Astrocyte of the spinal cord (primary cell): Measurements from ENCODE around the gene EPHA2.
"Not testable (repeated sequence)": the region's sequence is repeated elsewhere in the genome, so short reads cannot be mapped to it uniquely, and the experiment has no call there.

Source experiments
- DNase-seq: peaks from one replicate; pipeline ENCODE4 v3.0.0; 2011; ENCODE audit warnings: low read depth, low spot score
- H3K4me3 ChIP-seq: 2 replicates; pipeline ENCODE4 v1.5.1; 2011; ENCODE audit warnings: low read depth, mild to moderate bottlenecking, low read length, moderate library complexity
- CTCF ChIP-seq: IDR thresholded peaks from 2 replicates; pipeline ENCODE4 v1.5.1; 2012; ENCODE audit warnings: low read depth, mild to moderate bottlenecking, low read length, inconsistent platforms
- in situ Hi-C: cut with HindIII; loops from 2 replicates; pipeline ENCODE4 v1.10.0; 2017; ENCODE audit warnings: low sequenced_read_pairs

Gene EPHA2

DNA sequence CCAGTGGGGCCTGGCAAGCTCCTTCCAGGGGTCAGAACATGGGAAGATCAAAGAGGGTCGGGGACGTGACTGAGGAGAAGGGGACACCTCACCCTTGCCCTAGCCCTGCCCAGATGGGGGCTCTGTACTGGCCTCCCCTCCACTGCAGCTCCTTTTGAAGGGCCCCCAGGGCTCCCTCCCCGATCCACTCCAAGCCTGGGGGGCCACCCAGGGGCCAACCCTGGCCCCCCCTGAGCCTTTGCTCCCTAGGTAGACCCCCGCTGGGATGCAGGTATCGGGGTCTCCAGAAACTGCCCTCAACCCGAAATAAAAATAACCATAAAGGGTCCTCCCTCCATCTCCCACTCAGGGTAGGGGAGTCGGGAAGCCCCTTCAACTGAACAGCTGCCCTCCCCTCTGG lies 45.0 kb downstream of the EPHA2 start:
- in situ Hi-C loops: no loop called here
- no peak for TF ChIP-seq CTCF
- H3K4me3 ChIP-seq: no peak overlapping the region
- DNase-seq: no peak

- no peak for DNase-seq
- in situ Hi-C loops: no loop called here
- H3K4me3 ChIP-seq: no peak overlapping the region
Measured at GRCh38 chr1:16110456-16110855, 45.4 kb downstream of the EPHA2 start.

DNA sequence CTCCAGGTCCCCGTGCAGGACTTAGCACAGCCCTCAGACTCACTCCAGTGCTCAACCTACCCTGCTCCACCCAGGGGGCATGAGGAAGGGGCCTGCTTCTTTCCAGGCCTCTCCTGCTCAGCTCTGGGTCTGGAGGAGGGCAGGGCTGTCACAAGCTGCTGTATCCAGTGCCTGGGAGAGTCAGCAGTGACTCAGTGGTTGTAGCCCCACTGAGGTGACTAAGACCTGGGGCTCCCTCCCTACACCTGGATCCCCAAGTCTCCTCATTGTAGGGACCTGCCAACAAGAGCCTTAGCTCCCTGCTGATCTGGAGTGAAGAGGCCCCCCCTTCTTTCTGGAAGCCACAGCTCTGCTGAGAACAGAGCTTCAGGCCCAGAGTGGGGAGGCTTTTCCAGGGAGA lies 46.3 kb downstream of the EPHA2 start:
- no peak for TF ChIP-seq CTCF
- no peak for DNase-seq
- in situ Hi-C loops: no loop called here

More at GRCh38 chr1:16110456-16110855, 45.4 kb downstream of the EPHA2 start:
- TF ChIP-seq CTCF: no peak

DNA sequence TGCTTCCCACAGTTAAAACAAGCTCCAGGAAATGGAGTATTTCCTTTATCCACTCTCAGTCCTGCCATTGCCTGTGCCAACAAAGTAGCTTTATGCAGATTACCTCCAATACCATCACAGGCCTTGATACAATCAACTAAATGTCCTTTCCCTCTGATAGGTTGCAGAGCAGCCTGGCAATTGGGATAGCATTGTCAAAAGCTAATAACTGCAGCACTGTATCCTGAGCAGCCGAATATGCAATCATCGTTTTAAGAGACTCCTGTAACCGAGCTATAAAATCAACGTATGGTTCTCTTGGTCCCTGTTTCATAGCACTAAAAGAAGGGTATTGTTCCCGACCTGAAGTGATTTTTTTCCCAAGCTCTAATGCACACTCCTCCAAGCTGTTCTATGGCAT lies 48.8 kb downstream of the EPHA2 start:
- in situ Hi-C loops, DNase-seq, H3K4me3 ChIP-seq: not testable (repeated sequence)

More for the DNA sequence above, 46.3 kb downstream of the EPHA2 start:
- no peak overlapping the region for H3K4me3 ChIP-seq

- no peak overlapping the region for H3K4me3 ChIP-seq
- DNase-seq: no peak
- in situ Hi-C loops: no loop called here
- TF ChIP-seq CTCF: no peak
Measured at GRCh38 chr1:16101623-16102022, 54.2 kb downstream of the EPHA2 start.

- in situ Hi-C loops: no loop called here
- H3K4me3 ChIP-seq: no peak overlapping the region
- no peak for DNase-seq
- no peak for TF ChIP-seq CTCF
Measured at GRCh38 chr1:16099412-16099811, 56.5 kb downstream of the EPHA2 start.

GRCh38 chr1:16095447-16095846 lies 60.4 kb downstream of the EPHA2 start:
- H3K4me3 ChIP-seq: no peak overlapping the region
- in situ Hi-C loops: no loop called here
- no peak for TF ChIP-seq CTCF
- no peak for DNase-seq
